K562 (cell line): ENCODE measurements around the gene STAT6. TPM values are rescaled to one million over a fixed set of nuclear protein-coding genes. Genes with fewer than 3 reads are reported as not detected.
A peak's percentile ranks its signal among the peaks of the same experiment; 100 is the strongest.

ENCODE experiments used
- BHLHE40 ChIP-seq: IDR thresholded peaks from 2 replicates; pipeline ENCODE4 v1.6.1; 2011; ENCODE audit warnings: low read length, improper control_type of control experiment
- BRD4 ChIP-seq: fragments of 200-600 bp; sonication (generic); IDR thresholded peaks from 2 replicates; pipeline ENCODE4 v1.6.1; 2017; ENCODE audit warnings: inconsistent platforms
- CREB1 ChIP-seq, 2 experiments: sonication (generic) in 1 of 2; formaldehyde crosslinking in 1 of 2; IDR thresholded peaks; 2 replicates each; pipeline versions ENCODE4 v1.6.1 to v1.8.0; 2012 to 2022; ENCODE audit warnings: inconsistent platforms in 1 of 2, mild to moderate bottlenecking in 1 of 2, missing genetic modification reagents in 1 of 2, moderate library complexity in 1 of 2
- FOSL1 ChIP-seq: fragments of 200-800 bp; sonication (Bioruptor generic); conservative IDR thresholded peaks from 2 replicates; pipeline ENCODE4 v1.6.1; 2016; ENCODE audit warnings: missing genetic modification characterization, missing compliant biosample characterization
- FUS ChIP-seq: fragments of 200-400 bp; formaldehyde crosslinking; optimal IDR thresholded peaks from 2 replicates; pipeline ENCODE3; 2017; ENCODE audit warnings: low read depth, low read length
- HNRNPK ChIP-seq: fragments of 200-400 bp; formaldehyde crosslinking; IDR thresholded peaks from one replicate; pipeline ENCODE4 v1.6.1; 2018; ENCODE audit warnings: mild to moderate bottlenecking, low read depth, low read length; ENCODE audit not compliant: poor library complexity, severe bottlenecking
- MEF2A ChIP-seq: IDR thresholded peaks from 2 replicates; pipeline ENCODE4 v1.6.1; 2011; ENCODE audit warnings: low read depth, mild to moderate bottlenecking, low read length, moderate library complexity; ENCODE audit not compliant: control insufficient read depth
- NCOA6 ChIP-seq: fragments of 450-650 bp; IDR thresholded peaks from 2 replicates; pipeline ENCODE4 v1.6.1; 2017; ENCODE audit warnings: mild to moderate bottlenecking
- NFIC ChIP-seq: fragments of 450-650 bp; IDR thresholded peaks from 2 replicates; pipeline ENCODE4 v1.6.1; 2017; ENCODE audit warnings: mild to moderate bottlenecking, inconsistent platforms
- NFYB ChIP-seq: IDR thresholded peaks from 2 replicates; pipeline ENCODE4 v1.6.1; 2011; ENCODE audit warnings: mild to moderate bottlenecking, moderate library complexity; ENCODE audit not compliant: insufficient read length; ENCODE audit errors: extremely low read depth
- POLR2AphosphoS2 ChIP-seq: IDR thresholded peaks from 2 replicates; pipeline ENCODE4 v1.6.1; 2012; ENCODE audit warnings: low read length, improper control_type of control experiment
- PTTG1 ChIP-seq: fragments of 450-650 bp; IDR thresholded peaks from 2 replicates; pipeline ENCODE4 v1.6.1; 2016; ENCODE audit warnings: low read depth, mild to moderate bottlenecking, missing genetic modification characterization, missing compliant biosample characterization
- PURB ChIP-seq: sonication (generic); formaldehyde crosslinking; IDR thresholded peaks from 2 replicates; pipeline ENCODE4 v1.9.0; 2021; ENCODE audit warnings: low read depth, mild to moderate bottlenecking, missing genetic modification reagents
- THRAP3 ChIP-seq: fragments of 450-650 bp; IDR thresholded peaks from 2 replicates; pipeline ENCODE4 v1.6.1; 2016; ENCODE audit warnings: mild to moderate bottlenecking, inconsistent platforms, borderline replicate concordance
- ZEB2 ChIP-seq: fragments of 450-650 bp; IDR thresholded peaks from 2 replicates; pipeline ENCODE4 v1.6.1; 2016
- polyA plus RNA-seq, 8 experiments: library from polyadenylated mRNA; depleted of rRNA in 4 of 8; stranded (reverse) in 5 of 8; unstranded in 3 of 8; fragments of >200 nt; fragmentation: Nextera tagmentation in 2 of 8; fragmentation: Illumina TruSeq in 1 of 8; extraction: Ambion mirVana in 2 of 8; extraction: Trizol in 1 of 8; gene quantifications; 2 replicates each; pipeline versions ENCODE4 v1.2.1 to v1.2.3, GENCODE V29; 2011 to 2014; ENCODE audit warnings: inconsistent platforms in 1 of 8, missing spikeins in 1 of 8
- total RNA-seq, 7 experiments: library from RNA; depleted of rRNA in 6 of 7; stranded (reverse); fragments of >200 nt in 6 of 7; fragmentation: Illumina TruSeq in 2 of 7; extraction: Trizol in 2 of 7; gene quantifications; 2 replicates each; pipeline versions ENCODE4 v1.2.1 to v1.2.3, GENCODE V29; 2011 to 2021; ENCODE audit warnings: low replicate concordance in 1 of 7
- TF ChIP-seq, protein P1 (sequence below), 3 experiments: IDR thresholded peaks in 2 of 3; conservative IDR thresholded peaks in 1 of 3; 2 replicates each; pipeline ENCODE4 v1.5.1; 2011 to 2012; ENCODE audit warnings: low read length in 3 of 3, mild to moderate bottlenecking in 3 of 3, control low read depth in 2 of 3, improper control_type of control experiment in 1 of 3, inconsistent platforms in 1 of 3, low read depth in 1 of 3, mixed read lengths in 1 of 3, moderate library complexity in 1 of 3; ENCODE audit not compliant: insufficient read depth in 2 of 3
- TF ChIP-seq, protein P2 (sequence below): fragments of 450-650 bp; IDR thresholded peaks from 2 replicates; pipeline ENCODE4 v1.6.1; 2017; ENCODE audit warnings: antibody characterized with exemption, mild to moderate bottlenecking
- TF ChIP-seq, protein P3 (sequence below): sonication (generic); formaldehyde crosslinking; IDR thresholded peaks from 2 replicates; pipeline ENCODE4 v1.8.1; 2022; ENCODE audit warnings: missing genetic modification reagents
- TF ChIP-seq, protein P4 (sequence below): fragments of 450-650 bp; IDR thresholded peaks from 2 replicates; pipeline ENCODE4 v1.6.1; 2016; ENCODE audit warnings: mild to moderate bottlenecking

Gene STAT6
- total and polyA plus RNA-seq, 9 of the 15 experiments (the other 6 are each of a cell fraction or from before 2014, with no cell fraction given) = 2.4 to 49.5 (median 26.5) TPM

GRCh38 chr12:57127101-57127725, 16.1 kb upstream of the STAT6 start (continued):
- TF ChIP-seq CREB1 (IDR thresholded peaks at IDR 0.05) = 0 out of 2 replicates have a peak, but pooled peaks have one; percentile 21
- no peak for TF ChIP-seq CREB1 (CRISPR knock-in tag; IDR thresholded peaks at IDR 0.05)
- TF ChIP-seq, protein P1, sequence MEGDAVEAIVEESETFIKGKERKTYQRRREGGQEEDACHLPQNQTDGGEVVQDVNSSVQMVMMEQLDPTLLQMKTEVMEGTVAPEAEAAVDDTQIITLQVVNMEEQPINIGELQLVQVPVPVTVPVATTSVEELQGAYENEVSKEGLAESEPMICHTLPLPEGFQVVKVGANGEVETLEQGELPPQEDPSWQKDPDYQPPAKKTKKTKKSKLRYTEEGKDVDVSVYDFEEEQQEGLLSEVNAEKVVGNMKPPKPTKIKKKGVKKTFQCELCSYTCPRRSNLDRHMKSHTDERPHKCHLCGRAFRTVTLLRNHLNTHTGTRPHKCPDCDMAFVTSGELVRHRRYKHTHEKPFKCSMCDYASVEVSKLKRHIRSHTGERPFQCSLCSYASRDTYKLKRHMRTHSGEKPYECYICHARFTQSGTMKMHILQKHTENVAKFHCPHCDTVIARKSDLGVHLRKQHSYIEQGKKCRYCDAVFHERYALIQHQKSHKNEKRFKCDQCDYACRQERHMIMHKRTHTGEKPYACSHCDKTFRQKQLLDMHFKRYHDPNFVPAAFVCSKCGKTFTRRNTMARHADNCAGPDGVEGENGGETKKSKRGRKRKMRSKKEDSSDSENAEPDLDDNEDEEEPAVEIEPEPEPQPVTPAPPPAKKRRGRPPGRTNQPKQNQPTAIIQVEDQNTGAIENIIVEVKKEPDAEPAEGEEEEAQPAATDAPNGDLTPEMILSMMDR (IDR thresholded peaks at IDR 0.05 in 2 of 3, conservative IDR thresholded peaks at IDR 0.05 in 1 of 3; ENCODE audit: insufficient read depth in 2 of 3, low read depth in 1 of 3, low read length in 3 of 3) = peak; percentile 59 to 75 (median 69)
- TF ChIP-seq FUS = no peak
- no peak for TF ChIP-seq NFYB
- TF ChIP-seq FOSL1 (tag) = peak; percentile 89
- TF ChIP-seq PTTG1 (tag) = no peak
- TF ChIP-seq, protein P2, sequence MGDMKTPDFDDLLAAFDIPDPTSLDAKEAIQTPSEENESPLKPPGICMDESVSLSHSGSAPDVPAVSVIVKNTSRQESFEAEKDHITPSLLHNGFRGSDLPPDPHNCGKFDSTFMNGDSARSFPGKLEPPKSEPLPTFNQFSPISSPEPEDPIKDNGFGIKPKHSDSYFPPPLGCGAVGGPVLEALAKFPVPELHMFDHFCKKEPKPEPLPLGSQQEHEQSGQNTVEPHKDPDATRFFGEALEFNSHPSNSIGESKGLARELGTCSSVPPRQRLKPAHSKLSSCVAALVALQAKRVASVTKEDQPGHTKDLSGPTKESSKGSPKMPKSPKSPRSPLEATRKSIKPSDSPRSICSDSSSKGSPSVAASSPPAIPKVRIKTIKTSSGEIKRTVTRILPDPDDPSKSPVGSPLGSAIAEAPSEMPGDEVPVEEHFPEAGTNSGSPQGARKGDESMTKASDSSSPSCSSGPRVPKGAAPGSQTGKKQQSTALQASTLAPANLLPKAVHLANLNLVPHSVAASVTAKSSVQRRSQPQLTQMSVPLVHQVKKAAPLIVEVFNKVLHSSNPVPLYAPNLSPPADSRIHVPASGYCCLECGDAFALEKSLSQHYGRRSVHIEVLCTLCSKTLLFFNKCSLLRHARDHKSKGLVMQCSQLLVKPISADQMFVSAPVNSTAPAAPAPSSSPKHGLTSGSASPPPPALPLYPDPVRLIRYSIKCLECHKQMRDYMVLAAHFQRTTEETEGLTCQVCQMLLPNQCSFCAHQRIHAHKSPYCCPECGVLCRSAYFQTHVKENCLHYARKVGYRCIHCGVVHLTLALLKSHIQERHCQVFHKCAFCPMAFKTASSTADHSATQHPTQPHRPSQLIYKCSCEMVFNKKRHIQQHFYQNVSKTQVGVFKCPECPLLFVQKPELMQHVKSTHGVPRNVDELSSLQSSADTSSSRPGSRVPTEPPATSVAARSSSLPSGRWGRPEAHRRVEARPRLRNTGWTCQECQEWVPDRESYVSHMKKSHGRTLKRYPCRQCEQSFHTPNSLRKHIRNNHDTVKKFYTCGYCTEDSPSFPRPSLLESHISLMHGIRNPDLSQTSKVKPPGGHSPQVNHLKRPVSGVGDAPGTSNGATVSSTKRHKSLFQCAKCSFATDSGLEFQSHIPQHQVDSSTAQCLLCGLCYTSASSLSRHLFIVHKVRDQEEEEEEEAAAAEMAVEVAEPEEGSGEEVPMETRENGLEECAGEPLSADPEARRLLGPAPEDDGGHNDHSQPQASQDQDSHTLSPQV = no peak
- TF ChIP-seq HNRNPK = no peak
- TF ChIP-seq, protein P3, sequence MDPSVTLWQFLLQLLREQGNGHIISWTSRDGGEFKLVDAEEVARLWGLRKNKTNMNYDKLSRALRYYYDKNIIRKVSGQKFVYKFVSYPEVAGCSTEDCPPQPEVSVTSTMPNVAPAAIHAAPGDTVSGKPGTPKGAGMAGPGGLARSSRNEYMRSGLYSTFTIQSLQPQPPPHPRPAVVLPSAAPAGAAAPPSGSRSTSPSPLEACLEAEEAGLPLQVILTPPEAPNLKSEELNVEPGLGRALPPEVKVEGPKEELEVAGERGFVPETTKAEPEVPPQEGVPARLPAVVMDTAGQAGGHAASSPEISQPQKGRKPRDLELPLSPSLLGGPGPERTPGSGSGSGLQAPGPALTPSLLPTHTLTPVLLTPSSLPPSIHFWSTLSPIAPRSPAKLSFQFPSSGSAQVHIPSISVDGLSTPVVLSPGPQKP (CRISPR knock-in tag) = no peak
- TF ChIP-seq PURB = no peak
- TF ChIP-seq POLR2AphosphoS2 = no peak
- TF ChIP-seq BHLHE40 = peak; percentile 78
- TF ChIP-seq, protein P4, sequence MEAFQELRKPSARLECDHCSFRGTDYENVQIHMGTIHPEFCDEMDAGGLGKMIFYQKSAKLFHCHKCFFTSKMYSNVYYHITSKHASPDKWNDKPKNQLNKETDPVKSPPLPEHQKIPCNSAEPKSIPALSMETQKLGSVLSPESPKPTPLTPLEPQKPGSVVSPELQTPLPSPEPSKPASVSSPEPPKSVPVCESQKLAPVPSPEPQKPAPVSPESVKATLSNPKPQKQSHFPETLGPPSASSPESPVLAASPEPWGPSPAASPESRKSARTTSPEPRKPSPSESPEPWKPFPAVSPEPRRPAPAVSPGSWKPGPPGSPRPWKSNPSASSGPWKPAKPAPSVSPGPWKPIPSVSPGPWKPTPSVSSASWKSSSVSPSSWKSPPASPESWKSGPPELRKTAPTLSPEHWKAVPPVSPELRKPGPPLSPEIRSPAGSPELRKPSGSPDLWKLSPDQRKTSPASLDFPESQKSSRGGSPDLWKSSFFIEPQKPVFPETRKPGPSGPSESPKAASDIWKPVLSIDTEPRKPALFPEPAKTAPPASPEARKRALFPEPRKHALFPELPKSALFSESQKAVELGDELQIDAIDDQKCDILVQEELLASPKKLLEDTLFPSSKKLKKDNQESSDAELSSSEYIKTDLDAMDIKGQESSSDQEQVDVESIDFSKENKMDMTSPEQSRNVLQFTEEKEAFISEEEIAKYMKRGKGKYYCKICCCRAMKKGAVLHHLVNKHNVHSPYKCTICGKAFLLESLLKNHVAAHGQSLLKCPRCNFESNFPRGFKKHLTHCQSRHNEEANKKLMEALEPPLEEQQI = no peak
- no peak for TF ChIP-seq BRD4
- no peak; the same call in 1 of the 2 replicates for TF ChIP-seq NFIC
- TF ChIP-seq NCOA6 = no peak
- TF ChIP-seq THRAP3 = no peak
- TF ChIP-seq MEF2A = no peak
- 0 out of 2 replicates have a peak, but pooled peaks have one; percentile 50 for TF ChIP-seq ZEB2
